ENCODE data around the gene FBN3.
"Not testable (repeated sequence)": the region's sequence is repeated elsewhere in the genome, so short reads cannot be mapped to it uniquely, and the experiment has no call there.

The FBN3 gene

GRCh38 chr19:8030960-8031359 lies 118.4 kb downstream of the FBN3 start:
- no peak for TF ChIP-seq CTCF (conservative IDR thresholded peaks at IDR 0.05; ENCODE audit: low read depth, low read length)
- H3K4me3 ChIP-seq (ENCODE audit: low read depth, low read length): no peak overlapping the region
- no peak for DNase-seq (ENCODE audit: low read depth)

- DNase-seq (ENCODE audit: low read depth): peak; percentile 52
These were observed 120.4 kb downstream of the FBN3 start for GRCh38 chr19:8028951-8029491.

GRCh38 chr19:8025316-8025715 lies 124.1 kb downstream of the FBN3 start:
- H3K4me3 ChIP-seq (ENCODE audit: low read depth, low read length): no peak overlapping the region
- TF ChIP-seq CTCF (conservative IDR thresholded peaks at IDR 0.05; ENCODE audit: low read depth, low read length): no peak
- no peak for DNase-seq (ENCODE audit: low read depth)

More at GRCh38 chr19:8028951-8029491, 120.4 kb downstream of the FBN3 start:
- peak; percentile 15 for TF ChIP-seq CTCF (conservative IDR thresholded peaks at IDR 0.05; ENCODE audit: low read depth, low read length)
- no peak overlapping the region for H3K4me3 ChIP-seq (ENCODE audit: low read depth, low read length)

- H3K4me3 ChIP-seq (ENCODE audit: low read depth, low read length); DNase-seq (ENCODE audit: low read depth): not testable (repeated sequence)
These were observed 125.1 kb downstream of the FBN3 start for GRCh38 chr19:8024256-8024655.

- no peak for TF ChIP-seq CTCF (conservative IDR thresholded peaks at IDR 0.05; ENCODE audit: low read depth, low read length)
- DNase-seq (ENCODE audit: low read depth): no peak
- no peak overlapping the region for H3K4me3 ChIP-seq (ENCODE audit: low read depth, low read length)
These were observed 126.0 kb downstream of the FBN3 start for GRCh38 chr19:8023371-8023770.

- H3K4me3 ChIP-seq (ENCODE audit: low read depth, low read length): no peak overlapping the region
- no peak for TF ChIP-seq CTCF (conservative IDR thresholded peaks at IDR 0.05; ENCODE audit: low read depth, low read length)
These were observed 127.1 kb downstream of the FBN3 start for GRCh38 chr19:8022275-8022674.

GRCh38 chr19:8021374-8021773 lies 128.0 kb downstream of the FBN3 start:
- no peak for TF ChIP-seq CTCF (conservative IDR thresholded peaks at IDR 0.05; ENCODE audit: low read depth, low read length)
- DNase-seq (ENCODE audit: low read depth): no peak
- no peak overlapping the region for H3K4me3 ChIP-seq (ENCODE audit: low read depth, low read length)

More at GRCh38 chr19:8022275-8022674, 127.1 kb downstream of the FBN3 start:
- no peak for DNase-seq (ENCODE audit: low read depth)

All from choroid plexus epithelial cell (primary cell).